HG03558 (cell line): ENCODE data around the gene RACK1.

ENCODE experiments used
- ATAC-seq: cut with Tn5 transposase; IDR thresholded peaks from one replicate; pipeline ENCODE4 v1.9.1; 2021; ENCODE audit warnings: moderate number of reproducible peaks; ENCODE audit not compliant: unreplicated experiment; ENCODE audit errors: extremely low read depth

RACK1 gene

DNA sequence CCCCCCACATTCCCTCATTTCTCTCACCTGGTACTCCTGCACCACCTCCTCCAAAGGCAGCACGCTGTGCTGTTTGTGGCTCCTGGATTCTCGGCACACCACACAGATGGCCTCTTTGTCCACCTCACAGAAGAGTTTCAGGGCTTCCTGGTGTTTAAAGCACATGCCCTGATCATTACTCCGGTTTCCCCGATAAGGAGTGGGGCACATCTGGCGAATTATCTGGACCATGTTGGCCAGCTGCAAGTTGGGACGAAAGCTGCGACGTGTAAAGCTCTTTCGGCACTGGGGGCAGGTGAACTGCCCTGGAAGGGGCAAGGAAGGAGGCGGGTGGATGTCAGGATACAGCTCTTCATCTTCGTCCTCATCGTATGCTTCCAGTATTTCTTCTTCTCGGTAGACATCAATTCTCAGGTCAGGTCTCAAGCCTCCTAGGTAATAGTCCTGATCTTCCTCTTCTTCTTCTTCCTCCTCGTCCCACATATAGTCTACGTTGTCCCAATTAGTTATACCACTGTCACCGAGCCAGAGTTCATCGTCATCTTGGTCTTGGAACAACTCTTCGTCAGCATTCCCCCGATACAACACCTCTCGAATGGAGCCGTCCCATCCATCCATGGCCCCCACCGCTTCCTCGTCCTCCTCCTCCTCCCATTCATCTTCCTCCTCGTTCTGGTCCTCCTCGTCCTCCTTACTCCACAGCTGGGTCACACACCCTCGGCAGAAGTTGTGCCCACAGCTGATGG lies 16.4 kb upstream of the RACK1 start:
- ATAC-seq = no peak

DNA sequence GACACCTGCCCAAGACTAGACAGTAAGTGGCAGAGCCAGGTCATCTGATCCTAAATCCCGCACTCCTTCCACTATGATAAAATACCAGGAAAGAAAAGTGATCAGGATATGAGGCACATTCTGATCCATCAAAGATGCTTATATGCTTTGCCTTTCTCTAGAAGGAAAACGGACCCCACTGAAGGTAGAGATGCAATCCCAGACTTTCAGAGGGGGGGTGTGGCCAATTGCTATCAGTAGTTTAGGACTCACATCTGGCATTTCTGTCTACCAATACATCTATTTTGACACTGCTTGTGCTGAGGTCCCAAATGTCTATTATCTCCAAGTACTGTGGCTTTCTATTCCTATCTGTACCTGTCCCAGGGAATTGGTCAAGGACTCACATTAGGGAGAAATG lies 15.6 kb upstream of the RACK1 start:
- ATAC-seq = no peak

DNA sequence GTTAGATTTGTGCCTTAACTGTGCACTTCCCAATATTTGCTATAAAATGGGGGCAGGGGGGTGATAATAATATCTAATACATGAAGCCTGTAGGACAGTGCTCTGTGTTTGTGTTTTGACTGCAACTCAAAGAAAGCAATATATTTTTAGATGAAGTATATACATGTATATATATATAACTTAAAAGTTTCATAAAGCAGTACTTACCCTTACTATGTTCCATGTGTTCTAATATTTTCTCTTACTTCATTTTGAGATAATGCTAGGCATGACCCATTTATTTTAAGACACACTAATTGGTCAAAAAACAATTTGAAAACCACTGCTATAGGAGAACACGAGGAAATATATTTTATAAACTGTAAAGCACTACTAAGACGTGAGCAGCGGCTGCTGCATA lies 14.9 kb upstream of the RACK1 start:
- ATAC-seq = no peak

DNA sequence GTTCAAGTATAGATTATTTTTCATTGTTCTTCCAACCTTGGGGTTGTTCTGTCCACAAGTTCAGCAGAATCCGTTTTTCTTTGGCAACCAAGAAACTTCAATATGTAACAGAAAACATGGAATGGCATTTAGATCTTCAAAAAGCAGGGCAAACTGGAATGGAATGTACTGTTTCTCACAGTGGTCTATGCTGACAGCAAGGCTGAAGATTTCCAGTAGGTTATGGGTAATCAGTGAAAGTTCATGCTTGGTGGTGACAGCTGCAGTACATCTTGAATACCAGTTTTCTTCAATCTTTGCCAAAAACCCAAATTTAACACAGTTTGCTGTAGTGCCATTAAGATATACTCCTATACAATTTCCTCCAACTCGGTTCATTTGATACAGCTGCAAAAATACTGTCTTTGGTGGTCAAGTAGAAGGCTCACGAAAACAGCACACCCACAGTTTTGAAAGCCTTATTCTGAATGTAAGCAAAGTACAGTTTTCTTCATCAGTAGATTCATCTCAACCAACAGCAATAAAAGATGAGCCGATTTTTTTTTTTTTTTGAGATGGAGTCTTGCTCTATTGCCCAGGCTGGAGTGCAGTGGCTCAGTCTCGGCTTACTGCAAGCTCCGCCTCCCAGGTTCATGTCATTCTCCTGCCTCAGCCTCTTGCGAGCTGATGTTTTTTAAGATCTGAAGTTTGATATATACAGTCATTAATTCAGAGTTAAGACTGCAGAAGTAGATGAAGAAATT lies 12.3 kb upstream of the RACK1 start:
- no peak for ATAC-seq

DNA sequence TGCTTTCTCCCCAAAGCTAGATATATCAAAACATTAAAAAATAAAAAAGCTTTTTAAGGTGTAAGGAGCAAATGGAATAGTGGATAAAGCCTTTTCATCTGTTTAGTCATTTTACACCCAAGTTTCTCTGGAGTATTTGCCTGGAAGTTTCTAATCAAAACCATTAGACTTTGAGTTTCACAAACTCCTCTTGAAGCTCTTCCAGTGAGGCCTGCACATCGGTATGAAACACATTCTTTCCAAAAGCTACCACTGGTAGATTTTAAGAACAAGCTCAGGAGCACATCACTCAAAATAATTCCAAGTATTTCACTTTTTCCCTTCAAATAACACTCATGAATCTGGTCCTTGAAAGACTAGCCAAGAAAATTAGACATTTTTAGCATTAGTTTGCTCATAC lies 11.6 kb upstream of the RACK1 start:
- no peak for ATAC-seq

DNA sequence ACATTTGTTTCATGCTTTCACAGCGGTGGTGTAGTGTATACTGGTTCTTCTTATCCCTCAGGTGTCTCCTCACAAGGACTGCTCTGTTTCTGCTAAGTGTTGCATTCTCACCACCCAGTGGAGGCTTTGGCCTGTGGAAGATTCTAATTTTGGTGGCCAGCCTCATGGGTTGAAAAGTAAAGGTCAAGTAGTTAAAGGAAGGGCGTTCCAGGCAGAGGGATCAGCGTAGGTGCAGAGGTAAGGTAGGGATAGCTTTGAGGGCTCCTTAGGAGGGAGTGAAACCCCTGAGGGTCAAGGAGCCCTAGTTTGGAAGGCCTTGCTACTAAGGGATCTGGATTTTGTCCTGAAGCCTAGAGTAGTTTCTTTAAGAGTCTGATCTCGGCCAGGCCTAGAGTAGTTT lies 4.6 kb upstream of the RACK1 start:
- no peak for ATAC-seq

DNA sequence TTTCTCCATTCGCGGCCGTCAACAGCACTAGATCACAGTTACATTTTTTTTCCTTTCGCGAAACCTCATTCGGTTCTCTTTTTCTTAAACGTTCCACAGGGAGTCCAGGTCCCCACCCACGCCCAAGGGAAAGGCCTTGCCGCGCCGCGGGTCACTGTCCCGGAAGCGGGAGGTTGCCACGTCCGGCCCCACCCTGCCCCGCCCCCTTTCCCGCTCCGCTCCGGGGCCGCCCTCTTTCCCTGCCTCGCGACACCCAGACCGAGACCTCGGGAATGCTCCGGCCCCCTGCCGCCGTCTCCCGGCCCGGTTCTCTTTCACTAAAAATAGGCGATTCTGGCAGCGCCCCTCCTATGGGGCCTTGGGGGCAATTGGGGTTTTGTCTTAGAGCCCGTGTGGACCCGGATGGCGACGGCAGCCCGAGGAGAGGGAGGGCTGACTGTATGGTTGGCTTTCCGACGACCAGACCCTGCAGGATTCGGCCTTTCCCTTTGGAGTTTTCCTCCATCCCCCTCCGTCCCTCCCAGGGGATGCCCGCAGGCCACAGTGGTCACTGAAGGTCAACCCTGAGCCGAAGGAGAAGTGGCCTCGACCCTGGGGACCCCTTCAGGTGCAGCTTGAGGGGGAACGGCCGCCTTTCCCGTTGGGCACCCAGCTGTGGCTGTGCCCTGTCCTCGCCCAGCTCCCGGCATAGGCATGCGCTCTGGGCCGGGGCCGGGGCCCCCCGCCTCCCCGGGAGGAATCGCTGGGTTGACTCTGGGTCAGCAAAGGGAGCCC lies 2.8 kb upstream of the RACK1 start:
- no peak for ATAC-seq

DNA sequence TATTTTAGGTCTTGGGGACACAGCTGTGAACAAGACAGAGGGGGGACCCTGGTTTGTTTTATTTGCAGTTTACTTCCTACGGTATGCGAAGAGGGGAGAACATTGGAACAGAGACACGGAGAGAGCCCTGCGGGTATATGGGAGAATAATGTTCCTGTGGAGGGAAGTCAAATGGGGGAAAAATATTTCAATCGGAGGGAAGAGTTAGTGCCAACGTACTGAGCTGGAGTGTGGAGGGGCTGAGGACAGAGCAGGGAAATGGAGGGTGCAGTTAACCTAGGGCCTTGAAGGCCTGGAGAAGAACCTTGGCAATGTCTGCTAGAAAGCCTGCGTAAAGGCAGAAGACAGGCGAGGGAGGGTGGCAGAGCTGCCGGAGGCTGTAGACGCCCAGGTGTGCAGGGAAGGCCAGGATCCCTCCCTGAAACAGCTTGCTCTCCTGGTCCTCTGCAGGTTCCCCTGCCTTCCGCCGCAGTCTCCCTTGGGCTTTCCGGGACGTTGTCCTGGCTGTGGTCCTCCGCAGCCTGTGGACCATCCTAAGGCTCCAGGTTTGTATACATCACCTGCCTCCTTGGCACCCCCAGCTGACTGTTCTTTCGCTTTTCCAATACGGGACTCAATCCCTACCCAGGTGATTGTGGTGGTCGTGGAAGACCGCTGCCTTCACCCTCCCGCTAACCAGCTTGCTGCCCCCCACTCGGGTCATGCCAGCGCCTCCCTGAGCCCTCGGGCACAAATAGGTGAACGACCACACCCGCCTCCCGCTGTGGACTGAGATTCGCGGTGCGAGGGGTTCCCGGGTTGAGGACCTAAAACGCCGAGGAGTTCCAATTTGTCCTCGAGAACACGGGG lies 1.9 kb upstream of the RACK1 start:
- ATAC-seq = no peak

DNA sequence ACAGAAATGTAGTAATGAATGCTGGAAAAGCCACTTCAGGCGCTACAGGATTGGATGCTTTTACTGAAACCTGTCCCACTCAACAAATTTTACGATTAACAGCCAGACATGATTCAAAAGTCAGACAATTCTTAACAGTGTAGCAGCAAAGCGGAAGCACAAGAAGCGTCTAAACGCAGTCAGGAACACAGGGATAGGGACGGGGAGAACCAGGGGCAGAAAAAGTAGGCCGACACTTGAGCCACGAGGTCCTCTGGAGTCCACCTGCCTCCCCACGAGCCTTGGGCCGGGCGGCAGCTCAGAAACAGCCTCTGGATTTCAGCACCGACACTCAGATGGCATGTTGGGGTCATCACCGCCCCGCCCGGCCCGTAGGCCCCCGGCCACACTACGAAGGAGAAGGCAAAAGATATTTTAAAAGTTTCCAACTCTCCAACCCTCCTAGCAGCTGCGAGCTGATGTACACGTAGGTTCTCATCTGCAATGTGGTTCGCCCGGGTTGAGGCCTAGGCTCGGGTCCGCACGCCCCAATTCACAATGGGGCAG lies 615 bp downstream of the RACK1 start:
- no peak for ATAC-seq

DNA sequence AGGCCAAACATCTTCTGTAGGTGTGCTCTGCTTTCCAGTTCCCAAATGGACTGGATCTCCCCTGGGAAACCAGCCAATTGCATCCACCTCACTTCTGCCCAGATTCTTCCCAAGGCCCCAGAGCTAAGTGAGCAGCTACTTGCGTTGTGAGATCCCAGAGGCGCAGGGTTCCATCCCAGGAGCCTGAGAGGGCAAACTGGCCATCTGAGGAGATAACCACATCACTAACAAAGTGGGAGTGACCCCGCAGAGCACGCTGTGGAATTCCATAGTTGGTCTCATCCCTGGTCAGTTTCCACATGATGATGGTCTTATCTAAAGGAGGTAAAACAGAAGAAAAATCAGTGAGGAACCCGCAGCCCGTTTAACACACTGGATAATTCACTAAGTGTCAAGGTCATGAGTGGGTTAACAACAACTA lies 1.7 kb downstream of the RACK1 start:
- no peak for ATAC-seq

DNA sequence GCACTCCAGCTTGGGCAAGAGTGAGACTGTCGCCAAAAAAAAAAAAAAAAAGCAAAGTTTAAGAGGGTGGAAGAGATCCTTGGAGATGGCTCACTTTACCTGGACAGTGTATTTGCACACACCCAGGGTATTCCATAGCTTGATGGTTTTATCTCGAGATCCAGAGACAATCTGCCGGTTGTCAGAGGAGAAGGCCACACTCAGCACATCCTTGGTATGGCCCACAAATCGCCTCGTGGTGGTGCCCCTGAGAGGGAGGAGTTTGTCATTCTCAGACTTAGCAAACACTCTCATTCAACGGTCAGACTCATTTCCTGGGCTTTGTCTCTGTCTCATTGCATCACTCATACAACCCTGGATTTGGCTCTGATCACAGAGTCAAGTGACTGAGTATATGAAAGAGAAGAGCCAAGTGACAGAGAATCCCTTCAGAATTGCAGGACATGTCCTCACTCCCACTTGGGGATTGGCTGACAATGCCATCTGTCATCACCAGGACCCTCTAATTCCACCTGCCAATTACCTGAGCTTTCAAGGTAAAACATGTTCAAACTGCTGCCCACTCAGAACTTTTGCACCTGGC lies 2.2 kb downstream of the RACK1 start:
- ATAC-seq = no peak

DNA sequence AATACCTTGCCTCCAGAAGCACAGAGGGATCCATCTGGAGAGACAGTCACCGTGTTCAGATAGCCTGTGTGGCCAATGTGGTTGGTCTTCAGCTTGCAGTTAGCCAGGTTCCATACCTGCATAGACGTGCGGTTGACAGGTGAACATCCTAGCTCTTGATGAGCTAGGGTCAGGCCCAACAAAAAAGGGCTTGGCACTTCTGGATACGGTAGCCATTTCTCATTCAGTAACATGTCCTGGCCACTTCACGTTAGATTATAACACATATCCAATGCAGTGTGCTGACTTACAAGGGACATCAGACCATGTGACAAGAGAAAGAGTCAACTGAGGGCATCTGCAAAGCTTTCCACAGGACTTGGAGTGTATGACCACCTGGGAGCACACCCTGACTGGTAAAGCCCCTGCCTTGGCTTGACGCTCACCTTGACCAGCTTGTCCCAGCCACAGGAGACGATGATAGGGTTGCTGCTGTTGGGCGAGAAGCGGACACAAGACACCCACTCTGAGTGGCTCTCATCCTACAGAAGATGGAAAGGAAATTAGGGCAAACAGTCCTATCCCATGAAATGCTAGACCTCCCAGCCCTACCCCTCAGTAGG lies 4.5 kb downstream of the RACK1 start:
- ATAC-seq = no peak

DNA sequence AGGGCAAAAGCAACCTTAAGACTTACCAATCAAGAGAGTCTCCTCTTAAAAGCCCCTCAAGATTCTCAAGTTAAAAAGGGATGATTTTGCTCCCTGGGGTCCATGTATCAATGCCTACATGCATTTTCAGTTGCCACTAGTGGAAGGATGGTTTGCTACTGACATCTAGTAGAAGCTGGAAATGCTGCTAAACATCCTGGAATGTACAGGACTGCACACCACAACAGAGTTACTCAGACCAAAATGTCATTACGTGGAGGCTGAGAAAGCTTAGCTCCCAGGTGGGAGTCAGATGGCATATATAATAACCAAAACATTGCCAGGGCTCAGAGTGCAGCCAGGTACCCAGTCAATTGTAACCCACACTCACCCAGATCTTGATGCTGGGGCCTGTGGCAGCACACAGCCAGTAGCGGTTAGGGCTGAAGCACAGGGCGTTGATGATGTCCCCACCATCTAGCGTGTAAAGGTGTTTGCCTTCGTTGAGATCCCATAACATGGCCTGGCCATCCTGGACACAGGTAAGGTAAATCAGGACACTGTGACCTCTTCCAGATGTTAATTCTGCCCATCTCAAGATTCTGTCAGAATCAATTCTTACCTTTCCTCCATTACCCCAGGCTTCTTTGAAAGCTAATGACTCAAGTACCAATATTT lies 5.8 kb downstream of the RACK1 start:
- ATAC-seq = no peak

DNA sequence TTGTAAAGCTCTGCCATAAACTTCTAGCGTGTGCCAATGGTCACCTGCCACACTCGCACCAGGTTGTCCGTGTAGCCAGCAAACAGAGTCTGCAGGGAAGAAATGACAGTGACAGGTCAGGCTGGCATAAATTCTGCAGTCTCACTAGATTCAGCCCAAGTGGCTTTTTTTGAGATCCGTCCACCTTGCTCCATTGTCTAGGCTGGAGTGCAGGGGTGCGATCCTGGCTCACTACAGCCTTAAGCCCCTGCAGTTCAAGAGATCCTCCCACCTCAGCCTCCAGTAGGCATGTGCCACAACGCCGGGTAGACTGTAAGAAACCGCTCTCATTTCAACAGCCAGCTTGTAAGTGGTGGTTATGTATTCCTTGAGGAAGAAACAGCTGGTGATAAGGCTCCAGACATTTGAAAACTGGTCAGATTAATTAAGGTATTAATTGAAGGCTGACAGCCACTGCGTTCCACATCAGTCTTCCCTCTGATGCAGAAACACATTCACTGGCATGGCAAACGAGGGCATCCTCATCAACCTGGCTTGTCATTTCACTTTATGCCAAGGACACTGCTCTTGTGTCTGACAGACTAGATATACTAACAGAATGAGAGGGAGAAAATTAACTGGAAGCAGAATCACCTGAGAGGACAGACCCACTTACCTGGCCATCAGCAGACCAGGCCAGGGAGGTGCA lies 6.6 kb downstream of the RACK1 start:
- no peak for ATAC-seq

DNA sequence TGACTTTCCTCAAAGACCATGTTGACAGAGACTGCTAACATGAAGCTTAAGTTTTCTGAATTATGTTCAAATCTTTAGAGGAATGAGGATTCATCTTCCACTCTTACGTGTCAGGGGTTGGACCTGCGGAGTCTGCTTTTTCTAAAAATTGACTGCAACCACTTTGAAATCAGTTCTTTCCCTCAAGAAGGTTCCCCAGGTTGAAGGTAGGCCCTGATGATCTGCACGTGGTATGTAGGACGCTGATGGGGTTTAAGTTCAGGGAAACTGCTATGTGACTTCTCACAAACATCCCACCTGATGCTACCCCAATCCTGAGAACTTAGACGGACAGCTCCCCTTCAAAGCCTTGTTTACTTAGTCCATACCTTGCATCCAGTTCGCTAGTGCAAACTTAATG lies 7.2 kb downstream of the RACK1 start:
- no peak for ATAC-seq

DNA sequence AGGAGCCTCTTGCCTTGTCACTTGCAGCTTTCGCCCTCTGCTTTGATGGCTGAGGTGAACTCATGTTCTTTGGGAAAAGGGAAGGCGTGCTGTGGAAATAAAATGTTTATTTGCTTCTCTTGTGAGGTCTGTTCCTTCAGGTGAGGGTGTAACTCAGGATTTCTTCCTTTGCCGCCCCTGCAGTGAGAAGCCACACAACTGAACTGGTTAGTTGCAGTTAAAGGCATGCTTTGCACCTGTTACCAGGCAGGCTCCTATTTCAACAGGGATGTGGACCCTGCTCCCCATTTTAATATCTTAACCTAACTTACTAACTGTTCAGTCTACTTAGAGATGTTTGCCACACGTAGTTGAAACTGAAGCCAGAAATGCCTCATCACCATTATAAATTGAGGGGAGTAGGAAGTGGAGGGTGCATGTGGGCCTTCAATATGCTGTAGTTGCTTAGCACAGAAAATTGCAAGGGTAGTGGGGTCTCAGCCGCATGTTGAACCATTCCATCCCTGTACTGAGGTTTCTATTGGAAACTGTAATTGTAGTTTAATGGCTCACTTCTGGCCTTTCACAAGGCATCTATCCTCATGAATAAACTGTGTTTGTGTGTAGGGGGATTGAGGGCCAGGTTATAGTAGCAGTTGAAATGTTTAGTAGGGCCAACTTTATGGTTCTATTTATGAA lies 7.9 kb downstream of the RACK1 start:
- ATAC-seq = no peak

DNA sequence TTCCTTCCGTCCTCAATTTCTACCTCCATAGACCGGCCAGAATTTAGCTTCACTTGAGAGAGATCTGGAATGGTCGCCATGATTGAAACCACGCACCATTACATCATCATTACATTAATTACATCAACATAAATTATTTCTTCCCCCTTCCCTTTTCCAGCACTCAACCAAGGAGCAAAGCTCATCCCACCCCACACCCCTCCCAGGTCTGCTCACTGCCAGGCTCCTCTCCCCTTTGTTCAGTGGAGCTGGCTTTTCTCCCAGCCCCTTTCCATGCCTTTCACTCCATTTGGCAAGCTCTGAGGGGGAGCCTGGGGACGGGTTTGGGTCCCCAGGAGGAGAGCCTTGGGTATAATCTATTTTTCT lies 8.4 kb downstream of the RACK1 start:
- no peak for ATAC-seq
